Measurements from ENCODE around the gene MRNIP.

DNA sequence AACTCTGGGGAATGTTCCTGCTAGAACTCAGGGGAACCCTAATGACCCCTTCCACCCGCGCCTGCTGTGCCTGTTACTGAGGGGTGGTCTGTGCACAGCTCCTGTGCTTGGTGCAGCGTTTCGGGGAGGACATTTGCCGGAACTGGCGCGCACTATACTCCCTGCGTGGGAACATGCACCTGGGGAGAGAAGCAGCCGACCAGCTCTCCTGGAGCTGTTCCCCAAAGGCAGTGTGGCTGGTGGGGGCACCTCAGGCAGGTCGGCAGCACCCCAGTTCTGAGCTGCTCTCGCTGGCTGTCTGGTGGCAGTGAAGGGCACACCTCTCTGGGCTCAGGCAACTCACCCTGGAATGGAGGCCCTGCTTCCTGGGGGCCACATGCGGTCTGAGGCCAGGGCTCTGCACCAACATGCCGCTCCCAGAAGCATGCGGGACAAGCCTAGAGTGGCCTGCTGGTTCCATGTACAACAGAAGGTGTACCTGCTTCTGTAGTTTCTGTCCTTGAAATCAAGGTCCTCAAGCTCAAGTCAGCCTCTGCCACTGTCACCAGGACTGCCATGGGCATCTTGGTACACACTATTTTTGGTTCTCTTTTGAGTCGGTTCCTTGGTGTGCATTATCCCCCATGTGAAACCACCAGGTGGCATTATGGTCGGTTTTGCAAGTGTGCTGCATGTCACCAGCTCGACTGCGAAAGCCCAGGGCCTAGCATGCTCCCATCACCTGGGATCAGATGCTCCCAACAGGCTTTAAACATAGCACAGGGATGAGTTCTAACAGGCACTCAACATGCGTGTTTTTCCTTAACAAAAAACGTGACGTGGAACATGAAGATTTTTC is 7.8 kb upstream of the MRNIP start:
- TF ChIP-seq, protein P1, sequence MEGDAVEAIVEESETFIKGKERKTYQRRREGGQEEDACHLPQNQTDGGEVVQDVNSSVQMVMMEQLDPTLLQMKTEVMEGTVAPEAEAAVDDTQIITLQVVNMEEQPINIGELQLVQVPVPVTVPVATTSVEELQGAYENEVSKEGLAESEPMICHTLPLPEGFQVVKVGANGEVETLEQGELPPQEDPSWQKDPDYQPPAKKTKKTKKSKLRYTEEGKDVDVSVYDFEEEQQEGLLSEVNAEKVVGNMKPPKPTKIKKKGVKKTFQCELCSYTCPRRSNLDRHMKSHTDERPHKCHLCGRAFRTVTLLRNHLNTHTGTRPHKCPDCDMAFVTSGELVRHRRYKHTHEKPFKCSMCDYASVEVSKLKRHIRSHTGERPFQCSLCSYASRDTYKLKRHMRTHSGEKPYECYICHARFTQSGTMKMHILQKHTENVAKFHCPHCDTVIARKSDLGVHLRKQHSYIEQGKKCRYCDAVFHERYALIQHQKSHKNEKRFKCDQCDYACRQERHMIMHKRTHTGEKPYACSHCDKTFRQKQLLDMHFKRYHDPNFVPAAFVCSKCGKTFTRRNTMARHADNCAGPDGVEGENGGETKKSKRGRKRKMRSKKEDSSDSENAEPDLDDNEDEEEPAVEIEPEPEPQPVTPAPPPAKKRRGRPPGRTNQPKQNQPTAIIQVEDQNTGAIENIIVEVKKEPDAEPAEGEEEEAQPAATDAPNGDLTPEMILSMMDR (IDR thresholded peaks at IDR 0.05; ENCODE audit: low read depth, low read length, missing input control): no peak
- TF ChIP-seq, protein P2, sequence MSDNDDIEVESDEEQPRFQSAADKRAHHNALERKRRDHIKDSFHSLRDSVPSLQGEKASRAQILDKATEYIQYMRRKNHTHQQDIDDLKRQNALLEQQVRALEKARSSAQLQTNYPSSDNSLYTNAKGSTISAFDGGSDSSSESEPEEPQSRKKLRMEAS (IDR thresholded peaks at IDR 0.05): no peak
- TF ChIP-seq GABPA (IDR thresholded peaks at IDR 0.05 in 1 of 2, conservative IDR thresholded peaks at IDR 0.05 in 1 of 2) (no peak), RAD21 (IDR thresholded peaks at IDR 0.05) (peak; percentile 9 to 44), TAF1 (conservative IDR thresholded peaks at IDR 0.05) (no peak)
- TF ChIP-seq, protein P3, sequence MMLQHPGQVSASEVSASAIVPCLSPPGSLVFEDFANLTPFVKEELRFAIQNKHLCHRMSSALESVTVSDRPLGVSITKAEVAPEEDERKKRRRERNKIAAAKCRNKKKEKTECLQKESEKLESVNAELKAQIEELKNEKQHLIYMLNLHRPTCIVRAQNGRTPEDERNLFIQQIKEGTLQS (IDR thresholded peaks at IDR 0.05): no peak
